Panc1 (cell line): Measurements from ENCODE around the gene ADGRF1.

Experiments used
- CTCF ChIP-seq: fragments of 450-650 bp; IDR thresholded peaks from 2 replicates; pipeline ENCODE4 v1.5.1; 2017; ENCODE audit warnings: mild to moderate bottlenecking
- POLR2AphosphoS5 ChIP-seq: IDR thresholded peaks from 2 replicates; pipeline ENCODE4 v1.6.1; 2012; ENCODE audit warnings: mild to moderate bottlenecking, low read depth, low read length, moderate library complexity
- REST ChIP-seq, 2 experiments: IDR thresholded peaks; 2 replicates each; pipeline ENCODE4 v1.6.1; 2011 to 2012; ENCODE audit warnings: low read depth in 2 of 2, control low read depth in 1 of 2, low read length in 1 of 2, mild to moderate bottlenecking in 1 of 2, moderate library complexity in 1 of 2; ENCODE audit not compliant: insufficient read depth in 1 of 2

GRCh38 chr6:46998436-46999017, 43.6 kb downstream of the ADGRF1 start:
- TF ChIP-seq POLR2AphosphoS5, result no peak
- TF ChIP-seq CTCF, result no peak
- no peak for TF ChIP-seq REST (IDR thresholded peaks at IDR 0.05; ENCODE audit: insufficient read depth in 1 of 2, low read depth in 2 of 2, low read length in 1 of 2)
